ENCODE measurements around the gene TMEM229A.

Gene TMEM229A

DNA sequence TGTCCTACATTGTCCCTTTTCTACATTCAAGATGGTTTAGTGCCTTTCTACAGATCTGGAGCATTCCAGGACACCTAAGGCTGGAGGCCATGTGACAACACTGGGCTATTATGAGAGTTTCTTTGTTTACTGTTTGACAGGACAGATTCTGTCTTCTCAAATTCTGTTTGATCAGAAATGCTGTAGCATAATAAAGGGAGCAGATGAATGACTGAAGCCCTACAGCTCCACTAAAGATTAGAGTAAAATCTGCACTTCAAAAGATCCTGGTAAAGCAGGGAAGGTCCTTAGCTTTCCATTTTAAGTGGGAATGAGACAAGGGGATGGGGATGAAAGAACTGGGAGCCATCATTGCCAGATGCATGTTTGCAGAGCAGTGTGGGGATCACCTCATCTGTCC, 38.4 kb downstream of the TMEM229A start:
- TF ChIP-seq SETDB1 (IDR thresholded peaks at IDR 0.05; ENCODE audit: insufficient read length, low read length): no peak
- no peak for TF ChIP-seq ZSCAN23 (tag by site-specific recombination; IDR thresholded peaks at IDR 0.05)
- no peak for TF ChIP-seq ZNF423 (tag by site-specific recombination; IDR thresholded peaks at IDR 0.05)
- no peak for TF ChIP-seq ZNF138 (tag by site-specific recombination; IDR thresholded peaks at IDR 0.05; ENCODE audit: borderline replicate concordance)
- TF ChIP-seq GLI4 (tag by site-specific recombination; IDR thresholded peaks at IDR 0.05): no peak
- TF ChIP-seq, protein P1, sequence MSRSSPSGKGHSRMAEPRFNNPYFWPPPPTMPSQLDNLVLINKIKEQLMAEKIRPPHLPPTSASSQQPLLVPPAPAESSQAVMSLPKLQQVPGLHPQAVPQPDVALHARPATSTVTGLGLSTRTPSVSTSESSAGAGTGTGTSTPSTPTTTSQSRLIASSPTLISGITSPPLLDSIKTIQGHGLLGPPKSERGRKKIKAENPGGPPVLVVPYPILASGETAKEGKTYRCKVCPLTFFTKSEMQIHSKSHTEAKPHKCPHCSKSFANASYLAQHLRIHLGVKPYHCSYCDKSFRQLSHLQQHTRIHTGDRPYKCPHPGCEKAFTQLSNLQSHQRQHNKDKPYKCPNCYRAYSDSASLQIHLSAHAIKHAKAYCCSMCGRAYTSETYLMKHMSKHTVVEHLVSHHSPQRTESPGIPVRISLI (tag by site-specific recombination; IDR thresholded peaks at IDR 0.05): no peak
- no peak for TF ChIP-seq ZNF433 (tag by site-specific recombination; IDR thresholded peaks at IDR 0.05; ENCODE audit: low read depth)
- no peak for TF ChIP-seq ZNF558 (tag by site-specific recombination; IDR thresholded peaks at IDR 0.05)
- no peak for TF ChIP-seq ZBTB1 (tag by site-specific recombination; IDR thresholded peaks at IDR 0.05)
- TF ChIP-seq SP7 (tag by site-specific recombination; IDR thresholded peaks at IDR 0.05): no peak
- no peak for TF ChIP-seq ZFHX2 (tag by site-specific recombination; conservative IDR thresholded peaks at IDR 0.05)
- TF ChIP-seq ZNF2 (tag by site-specific recombination; IDR thresholded peaks at IDR 0.05): no peak
- no peak for TF ChIP-seq SP2 (tag by site-specific recombination; IDR thresholded peaks at IDR 0.05)
- TF ChIP-seq ZNF621 (tag by site-specific recombination; IDR thresholded peaks at IDR 0.05): no peak
- TF ChIP-seq, protein P2, sequence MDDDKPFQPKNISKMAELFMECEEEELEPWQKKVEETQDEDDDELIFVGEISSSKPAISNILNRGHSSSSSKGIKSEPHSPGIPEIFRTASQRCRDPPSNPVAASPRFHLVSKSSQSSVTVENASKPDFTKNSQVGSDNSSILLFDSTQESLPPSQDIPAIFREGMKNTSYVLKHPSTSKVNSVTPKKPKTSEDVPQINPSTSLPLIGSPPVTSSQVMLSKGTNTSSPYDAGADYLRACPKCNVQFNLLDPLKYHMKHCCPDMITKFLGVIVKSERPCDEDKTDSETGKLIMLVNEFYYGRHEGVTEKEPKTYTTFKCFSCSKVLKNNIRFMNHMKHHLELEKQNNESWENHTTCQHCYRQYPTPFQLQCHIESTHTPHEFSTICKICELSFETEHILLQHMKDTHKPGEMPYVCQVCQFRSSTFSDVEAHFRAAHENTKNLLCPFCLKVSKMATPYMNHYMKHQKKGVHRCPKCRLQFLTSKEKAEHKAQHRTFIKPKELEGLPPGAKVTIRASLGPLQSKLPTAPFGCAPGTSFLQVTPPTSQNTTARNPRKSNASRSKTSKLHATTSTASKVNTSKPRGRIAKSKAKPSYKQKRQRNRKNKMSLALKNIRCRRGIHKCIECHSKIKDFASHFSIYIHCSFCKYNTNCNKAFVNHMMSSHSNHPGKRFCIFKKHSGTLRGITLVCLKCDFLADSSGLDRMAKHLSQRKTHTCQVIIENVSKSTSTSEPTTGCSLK (tag by site-specific recombination; IDR thresholded peaks at IDR 0.05): no peak
- no peak for TF ChIP-seq ZNF157 (tag by site-specific recombination; IDR thresholded peaks at IDR 0.05)
- TF ChIP-seq, protein P3, sequence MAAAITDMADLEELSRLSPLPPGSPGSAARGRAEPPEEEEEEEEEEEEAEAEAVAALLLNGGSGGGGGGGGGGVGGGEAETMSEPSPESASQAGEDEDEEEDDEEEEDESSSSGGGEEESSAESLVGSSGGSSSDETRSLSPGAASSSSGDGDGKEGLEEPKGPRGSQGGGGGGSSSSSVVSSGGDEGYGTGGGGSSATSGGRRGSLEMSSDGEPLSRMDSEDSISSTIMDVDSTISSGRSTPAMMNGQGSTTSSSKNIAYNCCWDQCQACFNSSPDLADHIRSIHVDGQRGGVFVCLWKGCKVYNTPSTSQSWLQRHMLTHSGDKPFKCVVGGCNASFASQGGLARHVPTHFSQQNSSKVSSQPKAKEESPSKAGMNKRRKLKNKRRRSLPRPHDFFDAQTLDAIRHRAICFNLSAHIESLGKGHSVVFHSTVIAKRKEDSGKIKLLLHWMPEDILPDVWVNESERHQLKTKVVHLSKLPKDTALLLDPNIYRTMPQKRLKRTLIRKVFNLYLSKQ (tag by site-specific recombination; IDR thresholded peaks at IDR 0.05; ENCODE audit: borderline replicate concordance): no peak
- no peak overlapping the region for H3K4me3 ChIP-seq (ENCODE audit: low read depth, low read length)
- ChIA-PET CTCF (no interaction called here), POLR2A (no interaction called here)
- no peaks in the 10 kb centered on the region for H3K9me3 ChIP-seq (ENCODE audit: control insufficient read depth, insufficient read depth, low read depth, low read length)
- no peak overlapping the region for H3K27ac ChIP-seq (ENCODE audit: extremely low read depth, low read depth, low read length)
- no peaks in the 10 kb centered on the region for H3K4me1 ChIP-seq (ENCODE audit: control insufficient read depth, insufficient read depth, low read length)
- H3K36me3 ChIP-seq (ENCODE audit: control insufficient read depth in 2 of 2, insufficient read depth in 1 of 2, low read length in 2 of 2): no peaks in the 10 kb centered on the region

DNA sequence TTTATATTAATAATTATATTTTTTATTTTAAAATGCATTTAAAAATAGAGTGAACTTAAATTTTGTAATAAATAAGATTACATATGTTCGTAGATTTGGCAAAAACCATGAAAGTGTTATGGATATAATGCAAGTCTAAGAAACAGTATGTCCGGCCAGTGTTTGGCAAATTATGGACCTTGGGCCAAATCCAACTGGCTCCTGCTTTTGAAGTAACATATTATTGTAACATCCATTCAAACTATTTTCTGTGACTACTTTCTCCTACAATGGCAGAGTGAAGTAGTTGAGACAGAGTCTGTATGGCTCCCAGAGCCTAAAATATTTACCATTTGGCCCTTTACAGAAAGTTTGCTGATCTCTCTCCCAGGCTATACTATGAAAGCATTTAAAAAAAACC, 38.9 kb downstream of the TMEM229A start:
- CTCF ChIA-PET: no interaction called here
- H3K27ac ChIP-seq (ENCODE audit: extremely low read depth, low read depth, low read length): no peak overlapping the region
- no peaks in the 10 kb centered on the region for H3K4me1 ChIP-seq (ENCODE audit: control insufficient read depth, insufficient read depth, low read length)
- H3K36me3 ChIP-seq (ENCODE audit: control insufficient read depth in 2 of 2, insufficient read depth in 1 of 2, low read length in 2 of 2): no peaks in the 10 kb centered on the region
- H3K9me3 ChIP-seq (ENCODE audit: control insufficient read depth, insufficient read depth, low read depth, low read length): no peaks in the 10 kb centered on the region
- no peak overlapping the region for H3K4me3 ChIP-seq (ENCODE audit: low read depth, low read length)
- POLR2A ChIA-PET: no interaction called here
- TF ChIP-seq ZNF544 (tag by site-specific recombination; IDR thresholded peaks at IDR 0.05) (no peak), ZNF548 (tag by site-specific recombination; IDR thresholded peaks at IDR 0.05) (no peak), FEZF1 (tag by site-specific recombination; IDR thresholded peaks at IDR 0.05) (no peak), ZNF16 (tag by site-specific recombination; IDR thresholded peaks at IDR 0.05; ENCODE audit: low read depth) (no peak), GLIS1 (tag by site-specific recombination; IDR thresholded peaks at IDR 0.05) (no peak), ZNF114 (tag by site-specific recombination; IDR thresholded peaks at IDR 0.05) (no peak), ZNF155 (tag by site-specific recombination; IDR thresholded peaks at IDR 0.05) (no peak), ZNF24 (tag by site-specific recombination; IDR thresholded peaks at IDR 0.05) (no peak), REPIN1 (tag by site-specific recombination; IDR thresholded peaks at IDR 0.05; ENCODE audit: low read depth) (no peak), ZNF529 (tag by site-specific recombination; IDR thresholded peaks at IDR 0.05; ENCODE audit: insufficient replicate concordance) (no peak)
- TF ChIP-seq, protein P4, sequence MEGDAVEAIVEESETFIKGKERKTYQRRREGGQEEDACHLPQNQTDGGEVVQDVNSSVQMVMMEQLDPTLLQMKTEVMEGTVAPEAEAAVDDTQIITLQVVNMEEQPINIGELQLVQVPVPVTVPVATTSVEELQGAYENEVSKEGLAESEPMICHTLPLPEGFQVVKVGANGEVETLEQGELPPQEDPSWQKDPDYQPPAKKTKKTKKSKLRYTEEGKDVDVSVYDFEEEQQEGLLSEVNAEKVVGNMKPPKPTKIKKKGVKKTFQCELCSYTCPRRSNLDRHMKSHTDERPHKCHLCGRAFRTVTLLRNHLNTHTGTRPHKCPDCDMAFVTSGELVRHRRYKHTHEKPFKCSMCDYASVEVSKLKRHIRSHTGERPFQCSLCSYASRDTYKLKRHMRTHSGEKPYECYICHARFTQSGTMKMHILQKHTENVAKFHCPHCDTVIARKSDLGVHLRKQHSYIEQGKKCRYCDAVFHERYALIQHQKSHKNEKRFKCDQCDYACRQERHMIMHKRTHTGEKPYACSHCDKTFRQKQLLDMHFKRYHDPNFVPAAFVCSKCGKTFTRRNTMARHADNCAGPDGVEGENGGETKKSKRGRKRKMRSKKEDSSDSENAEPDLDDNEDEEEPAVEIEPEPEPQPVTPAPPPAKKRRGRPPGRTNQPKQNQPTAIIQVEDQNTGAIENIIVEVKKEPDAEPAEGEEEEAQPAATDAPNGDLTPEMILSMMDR (tag by site-specific recombination; IDR thresholded peaks at IDR 0.05): no peak
